Stimulated activated CD8-positive, alpha-beta memory T cell treated with anti-CD3 and anti-CD28 coated beads, Interleukin-15, amount 100 ng/mL, for 24 hours (primary cell): ENCODE measurements around the gene HOXC13.

Experiments
- DNase-seq: peaks from one replicate; pipeline ENCODE4 v3.0.0-alpha.2; 2020; ENCODE audit warnings: low read depth

The HOXC13 gene

DNA sequence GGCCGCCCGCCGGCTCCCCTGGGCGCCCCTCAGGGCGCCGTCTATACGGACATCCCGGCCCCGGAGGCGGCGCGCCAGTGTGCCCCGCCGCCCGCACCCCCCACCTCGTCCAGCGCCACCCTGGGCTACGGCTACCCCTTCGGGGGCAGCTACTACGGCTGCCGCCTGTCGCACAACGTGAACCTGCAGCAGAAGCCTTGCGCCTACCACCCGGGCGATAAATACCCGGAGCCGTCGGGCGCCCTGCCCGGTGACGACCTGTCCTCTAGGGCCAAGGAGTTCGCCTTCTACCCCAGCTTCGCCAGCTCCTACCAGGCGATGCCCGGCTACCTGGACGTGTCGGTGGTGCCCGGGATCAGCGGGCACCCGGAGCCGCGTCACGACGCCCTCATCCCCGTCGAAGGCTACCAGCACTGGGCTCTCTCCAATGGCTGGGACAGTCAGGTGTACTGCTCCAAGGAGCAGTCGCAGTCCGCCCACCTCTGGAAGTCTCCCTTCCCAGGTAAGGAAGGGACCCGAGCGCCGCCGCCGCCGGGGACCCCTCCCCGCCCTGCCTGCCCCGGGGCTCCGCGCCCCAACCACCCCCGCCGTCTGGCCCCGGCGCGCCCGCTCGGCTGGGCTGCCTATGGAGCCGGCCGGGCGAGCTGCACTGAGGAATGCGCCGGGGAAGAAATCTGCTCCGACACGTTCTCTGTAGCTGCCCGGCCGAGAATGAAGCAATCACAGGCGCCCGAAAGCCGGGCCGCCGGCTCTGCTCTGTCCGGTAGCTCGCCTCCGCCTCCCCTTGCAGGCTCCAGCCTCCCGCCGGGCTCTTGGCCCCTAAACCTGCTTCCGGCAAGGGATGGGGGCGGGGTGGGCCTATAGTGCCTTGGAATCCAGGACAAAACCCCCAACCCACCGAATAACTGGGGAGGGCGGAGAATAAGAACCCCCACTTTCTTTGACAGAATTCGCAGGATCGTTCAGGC lies 794 bp downstream of the HOXC13 start:
- DNase-seq: no peak

DNA sequence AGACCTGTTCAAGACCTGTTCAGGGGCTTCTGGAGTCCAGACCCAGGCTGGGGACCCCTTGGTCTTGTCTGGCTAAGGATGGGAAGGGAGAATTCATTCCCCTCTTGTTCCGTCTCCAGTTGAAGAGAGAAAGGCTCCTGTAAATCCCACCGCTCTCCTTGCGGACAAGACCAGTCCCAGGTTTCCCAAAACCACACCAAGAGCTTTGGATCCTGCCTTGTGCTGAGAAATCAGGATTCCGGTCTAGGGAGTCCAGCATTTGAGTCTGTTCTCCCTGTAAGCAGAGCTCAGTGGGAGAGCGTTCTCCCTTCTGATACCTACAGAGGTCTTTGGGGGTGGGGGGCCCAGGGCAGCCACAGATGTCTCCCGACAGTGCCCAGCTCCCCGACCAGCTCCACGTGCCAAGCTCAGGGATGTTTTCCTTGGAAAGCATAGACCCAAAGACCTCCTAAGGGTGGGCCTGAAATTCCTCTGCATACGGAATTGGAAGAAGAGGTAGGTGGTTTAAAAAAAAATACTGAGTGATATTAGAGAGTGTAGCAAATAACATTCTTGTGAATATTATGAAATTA lies 1.9 kb downstream of the HOXC13 start:
- no peak for DNase-seq

GRCh38 chr12:53941187-53941586 lies 2.6 kb downstream of the HOXC13 start:
- no peak for DNase-seq

DNA sequence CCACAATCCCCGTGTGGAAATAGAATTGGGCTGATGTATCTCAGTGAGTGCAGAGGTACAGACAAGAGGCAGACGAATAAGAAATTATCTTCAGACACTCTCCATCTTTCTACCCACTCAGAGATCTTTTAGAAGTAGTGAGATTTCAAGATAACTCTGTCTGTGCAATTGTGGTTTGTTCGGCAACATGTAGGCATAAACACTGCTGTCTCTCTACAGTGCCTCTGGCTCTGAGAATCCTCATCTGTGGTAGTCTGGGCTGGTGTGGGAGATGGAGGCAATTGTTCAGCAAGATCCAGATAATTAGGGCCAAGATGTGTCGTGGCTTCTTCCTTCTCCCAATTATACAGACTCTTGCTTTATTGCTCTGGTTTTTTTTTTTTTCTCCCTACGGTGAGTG lies 3.1 kb downstream of the HOXC13 start:
- no peak for DNase-seq

GRCh38 chr12:53942467-53942997 lies 3.9 kb downstream of the HOXC13 start:
- DNase-seq: no peak

GRCh38 chr12:53944209-53944608 lies 5.6 kb downstream of the HOXC13 start:
- DNase-seq: no peak

DNA sequence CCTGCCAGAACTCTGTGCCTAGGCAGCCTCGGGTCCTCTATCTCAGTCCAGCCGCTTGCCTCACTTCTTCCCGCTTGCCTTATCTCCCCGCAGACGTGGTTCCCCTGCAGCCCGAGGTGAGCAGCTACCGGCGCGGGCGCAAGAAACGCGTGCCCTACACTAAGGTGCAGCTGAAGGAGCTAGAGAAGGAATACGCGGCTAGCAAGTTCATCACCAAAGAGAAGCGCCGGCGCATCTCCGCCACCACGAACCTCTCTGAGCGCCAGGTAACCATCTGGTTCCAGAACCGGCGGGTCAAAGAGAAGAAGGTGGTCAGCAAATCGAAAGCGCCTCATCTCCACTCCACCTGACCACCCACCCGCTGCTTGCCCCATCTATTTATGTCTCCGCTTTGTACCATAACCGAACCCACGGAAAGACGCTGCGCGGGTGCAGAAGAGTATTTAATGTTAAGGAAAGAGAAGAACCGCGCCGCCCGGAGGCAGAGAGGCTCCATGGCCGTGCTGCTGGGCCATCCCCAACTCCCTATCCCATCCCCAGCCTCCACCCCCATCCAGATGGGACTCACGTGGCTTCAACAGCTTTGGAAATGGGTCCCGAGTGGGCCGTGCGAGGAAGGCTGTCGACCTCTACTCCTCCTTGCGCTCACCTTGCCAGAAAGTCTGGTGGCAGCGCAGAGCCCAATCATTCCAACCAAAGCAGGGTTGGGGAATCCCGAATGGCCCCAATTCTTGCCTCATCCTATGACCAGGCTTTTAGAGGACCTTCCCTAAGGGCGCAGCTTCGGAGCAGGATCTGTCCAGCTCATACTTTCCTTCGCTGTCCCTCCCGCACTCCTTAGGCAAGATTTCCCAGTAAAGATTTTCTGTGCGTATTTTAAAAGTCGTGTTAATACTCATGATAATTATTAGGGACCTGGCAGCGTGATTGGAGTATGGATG lies 6.5 kb downstream of the HOXC13 start:
- DNase-seq: no peak

DNA sequence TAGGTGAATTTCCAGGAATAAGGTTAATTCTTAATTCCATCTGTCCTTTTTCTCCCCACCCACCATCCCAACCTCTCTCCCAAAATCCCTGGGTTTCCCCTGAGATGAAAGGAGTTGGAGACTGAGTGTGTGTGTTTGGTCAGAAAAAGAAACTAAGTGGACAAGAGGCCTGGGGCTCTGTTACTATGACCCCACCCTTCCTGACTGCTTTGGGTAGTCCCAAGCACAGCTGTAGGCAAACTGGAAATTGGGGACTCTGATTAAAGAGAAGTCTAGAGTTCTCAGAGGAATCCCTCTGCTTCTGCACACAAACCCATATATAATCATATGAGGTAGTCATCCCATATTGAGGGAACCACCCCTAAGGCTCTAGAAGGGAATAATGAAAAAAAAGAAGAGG lies 9.1 kb downstream of the HOXC13 start:
- no peak for DNase-seq

DNA sequence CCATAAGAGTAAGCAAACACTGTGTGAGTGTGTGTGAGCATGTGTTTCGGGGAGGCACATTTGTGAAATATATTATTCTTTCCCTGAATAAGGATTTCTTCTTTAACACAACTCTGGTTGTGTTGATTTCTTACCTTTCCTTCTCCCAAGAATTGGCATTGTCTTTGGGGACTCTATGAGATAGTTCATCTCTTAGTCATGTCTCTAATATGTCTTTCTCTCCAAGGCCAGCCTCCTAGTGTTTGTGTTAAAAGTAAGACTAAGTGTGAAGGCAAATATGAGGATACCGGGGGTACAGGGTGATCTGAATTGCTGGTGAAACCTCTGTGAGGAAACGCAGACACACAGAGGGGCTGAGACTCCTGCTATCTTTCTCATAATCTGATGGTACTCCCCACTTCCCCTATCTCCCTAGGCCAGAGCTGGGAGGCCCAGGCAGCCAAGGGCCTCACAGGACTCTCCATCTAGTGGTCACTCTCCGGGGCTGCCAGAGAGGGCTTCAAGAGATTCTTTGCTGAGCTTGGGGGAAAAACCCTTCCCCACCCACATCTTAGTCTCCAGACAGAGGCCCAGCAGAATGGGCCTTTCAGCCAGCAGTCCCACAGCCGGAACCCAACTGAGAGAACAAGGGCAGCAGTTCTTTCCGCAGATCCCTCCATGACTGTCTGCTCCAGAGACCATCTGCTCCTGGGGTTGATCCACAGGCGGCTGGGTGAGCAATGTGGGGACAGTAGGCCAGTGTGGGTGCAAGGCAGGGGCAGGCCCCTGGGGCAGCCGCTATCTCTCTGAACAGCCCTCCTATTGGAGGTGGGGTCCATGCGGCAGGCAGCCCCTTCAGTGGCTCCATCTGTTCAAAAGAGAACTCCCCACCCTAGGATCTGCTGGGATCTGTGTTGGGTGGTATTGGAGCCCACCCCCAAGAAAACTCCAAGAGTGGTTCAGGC lies 10.3 kb downstream of the HOXC13 start:
- no peak for DNase-seq

GRCh38 chr12:53949631-53950436 lies 11.2 kb downstream of the HOXC13 start:
- no peak for DNase-seq

GRCh38 chr12:53950437-53950773 lies 11.8 kb downstream of the HOXC13 start:
- no peak for DNase-seq

- no peak for DNase-seq
These were observed 12.4 kb downstream of the HOXC13 start for GRCh38 chr12:53950789-53951576.

DNA sequence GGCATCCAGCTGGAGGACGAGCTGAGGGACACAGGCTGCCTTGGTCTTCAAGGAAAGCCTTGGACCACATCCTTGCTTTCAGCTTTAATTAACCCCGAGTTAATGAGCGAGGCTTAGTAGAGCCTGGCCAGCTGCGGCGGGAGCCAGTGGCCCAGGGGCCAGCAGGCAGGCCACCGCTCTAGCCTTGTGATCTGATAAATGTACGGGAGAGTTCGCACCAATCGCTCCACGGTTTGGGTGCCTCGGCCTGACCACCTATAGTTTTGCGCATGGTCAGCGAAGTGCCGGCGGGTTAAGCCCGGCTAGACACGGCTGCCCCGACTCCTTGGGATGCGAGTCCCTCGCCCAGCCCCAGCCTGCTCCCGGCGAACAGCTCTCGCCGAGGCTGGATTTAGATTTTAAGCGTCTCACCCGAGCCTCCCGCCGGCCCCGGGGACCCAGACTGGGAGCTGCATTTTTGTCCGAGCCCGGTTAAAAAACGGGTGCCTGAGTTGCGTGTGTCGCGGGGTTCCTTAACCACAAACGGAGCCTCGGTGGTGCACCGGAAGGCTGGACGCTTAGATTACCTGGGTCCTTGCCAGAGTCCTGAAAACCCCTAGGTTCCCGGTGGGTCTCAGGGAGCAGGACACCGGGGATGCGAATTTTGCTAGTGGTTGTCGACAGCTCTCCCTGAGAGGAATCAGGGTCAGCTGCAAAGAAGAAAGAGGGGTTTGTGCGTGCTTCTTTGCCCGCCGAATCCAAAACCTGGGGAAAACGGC lies 13.1 kb downstream of the HOXC13 start:
- DNase-seq: no peak

DNA sequence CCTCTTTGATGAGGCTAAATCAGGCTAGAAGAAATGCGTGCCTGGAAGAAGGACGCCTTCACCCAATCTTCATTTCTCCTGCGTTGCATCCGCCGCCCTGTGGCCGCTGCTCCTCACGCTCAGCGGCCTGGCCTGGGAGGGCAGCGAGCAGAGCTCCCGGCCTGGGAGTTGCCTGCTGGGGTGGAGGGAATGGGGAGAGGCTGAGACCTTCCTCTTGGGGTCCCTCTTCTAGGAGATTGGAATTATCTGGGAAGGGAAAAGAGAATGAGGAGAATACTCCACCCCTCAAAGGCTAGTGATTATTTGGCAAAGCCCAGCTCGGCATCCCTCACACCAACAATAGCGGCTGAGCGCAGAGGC lies 13.7 kb downstream of the HOXC13 start:
- DNase-seq: no peak

- no peak for DNase-seq
These were observed 14.5 kb downstream of the HOXC13 start for GRCh38 chr12:53952871-53953734.

- DNase-seq: no peak
These were observed 15.4 kb downstream of the HOXC13 start for GRCh38 chr12:53953831-53954693.

DNA sequence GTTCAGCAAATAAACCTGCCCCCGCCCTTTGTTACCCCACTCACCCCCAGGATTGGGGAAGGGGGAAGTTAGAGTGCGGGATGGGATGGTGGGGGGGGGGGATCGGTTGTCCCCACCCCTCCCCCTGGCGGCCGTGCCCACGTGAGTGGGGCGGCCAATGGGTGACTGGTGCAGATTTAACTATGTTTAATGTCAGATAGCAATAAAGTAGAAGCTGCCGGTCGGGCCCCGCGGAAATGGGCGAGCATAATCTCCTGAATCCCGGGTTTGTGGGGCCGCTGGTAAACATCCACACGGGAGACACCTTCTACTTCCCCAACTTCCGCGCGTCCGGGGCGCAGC lies 16.0 kb downstream of the HOXC13 start, which contains the start of gene HOXC12:
Gene HOXC12, plus strand, starts transcription at position 210 of the 342 bp plus-strand sequence. Its CDS starts 27 bp downstream, at position 237.
- no peak for DNase-seq
